Natural killer cell (primary cell): ENCODE data around the gene ZDHHC14. TPM values are rescaled to one million over a fixed set of nuclear protein-coding genes. Genes with fewer than 3 reads are reported as not detected.
"Not testable (repeated sequence)": the region's sequence is repeated elsewhere in the genome, so short reads cannot be mapped to it uniquely, and the experiment has no call there.

Source experiments
- ATAC-seq, 3 donors: fragments of 150-1000 bp in 2 of 3; fragments of 200-7000 bp in 1 of 3; cut with Tn5 transposase; 1 replicate in 1 of 3; 2 replicates in 2 of 3; pipeline ENCODE4 v1.10.0; 2021; ENCODE audit warnings: mild to moderate bottlenecking in 2 of 3, moderate library complexity in 2 of 3
- DNase-seq, 2 donors: peaks; one replicate each; pipeline versions ENCODE4 v3.0.0 to v3.0.0-alpha.2; 2013 to 2021; ENCODE audit warnings: mixed read lengths in 1 of 2
- H3K27ac ChIP-seq: one replicate; pipeline ENCODE4 v1.5.1; 2013; ENCODE audit warnings: mild to moderate bottlenecking, low read length
- H3K27me3 ChIP-seq: one replicate; pipeline ENCODE4 v1.6.1; 2013; ENCODE audit warnings: low read length; ENCODE audit not compliant: control insufficient read depth, insufficient read depth
- H3K36me3 ChIP-seq: one replicate; pipeline ENCODE4 v1.6.1; 2013; ENCODE audit warnings: low read length; ENCODE audit not compliant: control insufficient read depth, insufficient read depth
- H3K4me1 ChIP-seq: one replicate; pipeline ENCODE4 v1.6.1; 2013; ENCODE audit warnings: low read length; ENCODE audit not compliant: control insufficient read depth, insufficient read depth
- H3K4me3 ChIP-seq: one replicate; pipeline ENCODE4 v1.5.1; 2013; ENCODE audit warnings: low read length
- H3K9me3 ChIP-seq: one replicate; pipeline ENCODE4 v1.6.1; 2013; ENCODE audit warnings: low read length; ENCODE audit not compliant: control insufficient read depth, insufficient read depth
- H3K27ac Mint-ChIP-seq, 2 donors: one replicate each; pipeline ENCODE4 v1.8.0; 2022; ENCODE audit warnings: mild to moderate bottlenecking in 2 of 2, mixed read lengths in 2 of 2, moderate library complexity in 1 of 2
- H3K27me3 Mint-ChIP-seq, 2 donors: one replicate each; pipeline ENCODE4 v1.8.0; 2022; ENCODE audit warnings: low read depth in 2 of 2, mixed read lengths in 2 of 2
- H3K36me3 Mint-ChIP-seq: one replicate; pipeline ENCODE4 v1.8.0; 2022; ENCODE audit warnings: mixed read lengths
- H3K4me1 Mint-ChIP-seq, 2 donors: one replicate each; pipeline ENCODE4 v1.8.0; 2022; ENCODE audit warnings: mixed read lengths in 2 of 2
- H3K4me3 Mint-ChIP-seq: one replicate; pipeline ENCODE4 v1.8.0; 2022; ENCODE audit warnings: mild to moderate bottlenecking, moderate library complexity, mixed read lengths
- H3K9me3 Mint-ChIP-seq, 2 donors: one replicate each; pipeline ENCODE4 v1.8.0; 2022; ENCODE audit warnings: mixed read lengths in 2 of 2
- CTCF ChIP-seq: fragments of 200-600 bp; IDR thresholded peaks from one replicate; pipeline ENCODE4 v1.8.0; 2022; ENCODE audit warnings: antibody characterized with exemption
- WGBS: methylation state at CpG from one replicate; pipeline ENCODE4 v1.1.7; 2013; ENCODE audit warnings: missing lambda C conversion rate; ENCODE audit not compliant: insufficient coverage; 5-methylcytosine and 5-hydroxymethylcytosine counted together
- intact Hi-C: fragments of 100-400 bp; cut with micrococcal nuclease; formaldehyde crosslinking; loops from one replicate; pipeline ENCODE4 v1.14.2; 2022
- total RNA-seq, 4 donors: library from RNA; stranded (reverse); fragments of 120-200 nt in 1 of 4; gene quantifications; one replicate each; pipeline versions ENCODE4 v1.2.3 to v1.2.4, GENCODE V29; 2013 to 2022

Gene ZDHHC14
- total RNA-seq, 3 donors from 2014 or later (not counting 1 experiment from before 2014, with no cell fraction given): 6.7 to 11.3 (median 10.6) TPM

GRCh38 chr6:157586088-157586414 lies 205.1 kb downstream of the ZDHHC14 start:
- Histone ChIP-seq H3K27ac (no peak overlapping the region), H3K36me3 (no peaks in the 10 kb centered on the region), H3K27me3 (no peaks in the 10 kb centered on the region), H3K4me3 (no peak overlapping the region), H3K4me1 (peaks cover 8% of the 10 kb centered on the region), H3K9me3 (peaks cover 9% of the 10 kb centered on the region)
- intact Hi-C loops: no loop called here
- no peak for TF ChIP-seq CTCF
- H3K4me1 Mint-ChIP-seq: peaks cover 0 to 8% of the 10 kb centered on the region in 2 donors
- ATAC-seq (no peak), DNase-seq (no peak)
- WGBS: 92% methylated on average over 5 of the region's 5 CpGs
- H3K36me3 Mint-ChIP-seq: peaks cover 19% of the 10 kb centered on the region
- no peak overlapping the region for H3K27ac Mint-ChIP-seq
- no peaks in the 10 kb centered on the region for H3K27me3 Mint-ChIP-seq
- peaks cover 4 to 14% of the 10 kb centered on the region in 2 donors for H3K9me3 Mint-ChIP-seq
- H3K4me3 Mint-ChIP-seq: no peak overlapping the region

GRCh38 chr6:157586476-157587126 lies 205.6 kb downstream of the ZDHHC14 start:
- no peaks in the 10 kb centered on the region for H3K36me3 ChIP-seq
- H3K4me3 ChIP-seq: no peak overlapping the region
- Mint-ChIP-seq H3K36me3 (peaks cover 19% of the 10 kb centered on the region), H3K4me3 (no peak overlapping the region), H3K4me1 (peaks cover 0 to 8% of the 10 kb centered on the region in 2 donors), H3K27ac (no peak overlapping the region), H3K27me3 (no peaks in the 10 kb centered on the region), H3K9me3 (peaks cover 4 to 14% of the 10 kb centered on the region in 2 donors)
- WGBS: 93% methylated on average over 7 of the region's 8 CpGs
- H3K9me3 ChIP-seq: peaks cover 9% of the 10 kb centered on the region
- peaks cover 8% of the 10 kb centered on the region for H3K4me1 ChIP-seq
- ATAC-seq (no peak), DNase-seq (no peak)
- TF ChIP-seq CTCF: no peak
- no peak overlapping the region for H3K27ac ChIP-seq
- no peaks in the 10 kb centered on the region for H3K27me3 ChIP-seq
- intact Hi-C loops: no loop called here

GRCh38 chr6:157587127-157587926 lies 206.3 kb downstream of the ZDHHC14 start:
- TF ChIP-seq CTCF: no peak
- H3K27me3 ChIP-seq: no peaks in the 10 kb centered on the region
- no peak overlapping the region for H3K4me3 ChIP-seq
- no peaks in the 10 kb centered on the region for H3K36me3 ChIP-seq
- no peak overlapping the region for H3K27ac Mint-ChIP-seq
- no peak overlapping the region for H3K4me3 Mint-ChIP-seq
- no peak for DNase-seq
- no peak overlapping the region for H3K27ac ChIP-seq
- H3K36me3 Mint-ChIP-seq: peaks cover 18% of the 10 kb centered on the region
- H3K9me3 ChIP-seq: peaks cover 6% of the 10 kb centered on the region
- H3K27me3 Mint-ChIP-seq: no peaks in the 10 kb centered on the region
- H3K4me1 Mint-ChIP-seq: peaks cover 0 to 6% of the 10 kb centered on the region in 2 donors
- H3K9me3 Mint-ChIP-seq: peaks cover 4 to 14% of the 10 kb centered on the region in 2 donors
- no peak for ATAC-seq
- intact Hi-C loops: no loop called here
- peaks cover 8% of the 10 kb centered on the region for H3K4me1 ChIP-seq
- WGBS: 89% methylated on average over 4 of the region's 4 CpGs

GRCh38 chr6:157590654-157591053 lies 209.7 kb downstream of the ZDHHC14 start:
- H3K36me3 Mint-ChIP-seq, H3K4me1 Mint-ChIP-seq, H3K4me3 Mint-ChIP-seq, H3K27ac Mint-ChIP-seq, H3K4me1 ChIP-seq, H3K27me3 Mint-ChIP-seq, H3K9me3 Mint-ChIP-seq, H3K36me3 ChIP-seq, H3K27ac ChIP-seq, H3K4me3 ChIP-seq, H3K9me3 ChIP-seq, ATAC-seq, DNase-seq, intact Hi-C loops, H3K27me3 ChIP-seq: not testable (repeated sequence)
- WGBS: 90% methylated on average over 4 of the region's 4 CpGs
